GM21723 (cell line): ENCODE results near the gene HOXB1.
"Not testable (repeated sequence)": the region's sequence is repeated elsewhere in the genome, so short reads cannot be mapped to it uniquely, and the experiment has no call there.

ENCODE experiments used
- ATAC-seq: cut with Tn5 transposase; IDR thresholded peaks from one replicate; pipeline ENCODE4 v1.9.1; 2021; ENCODE audit warnings: mild to moderate bottlenecking, moderate library complexity; ENCODE audit not compliant: unreplicated experiment

The HOXB1 gene

DNA sequence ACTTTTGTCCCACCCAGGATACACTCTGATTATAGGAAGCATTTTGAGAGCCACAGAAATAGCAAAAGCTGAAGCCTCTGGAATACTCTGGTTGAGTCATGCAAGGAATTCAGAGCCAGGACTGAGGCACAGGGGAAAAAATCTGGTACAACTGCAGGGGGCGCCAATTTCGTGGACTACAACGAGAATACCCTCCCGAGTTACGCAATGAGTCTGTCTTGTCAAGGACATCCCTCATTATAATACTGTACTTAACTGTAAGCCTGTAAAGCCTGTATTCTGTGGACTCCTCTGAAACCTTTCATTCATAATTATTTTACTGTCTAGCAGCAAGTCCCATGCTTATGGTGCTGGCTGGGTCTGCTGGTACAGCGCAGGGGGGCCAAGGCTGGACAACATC is 7.8 kb downstream of the HOXB1 start:
- no peak for ATAC-seq

DNA sequence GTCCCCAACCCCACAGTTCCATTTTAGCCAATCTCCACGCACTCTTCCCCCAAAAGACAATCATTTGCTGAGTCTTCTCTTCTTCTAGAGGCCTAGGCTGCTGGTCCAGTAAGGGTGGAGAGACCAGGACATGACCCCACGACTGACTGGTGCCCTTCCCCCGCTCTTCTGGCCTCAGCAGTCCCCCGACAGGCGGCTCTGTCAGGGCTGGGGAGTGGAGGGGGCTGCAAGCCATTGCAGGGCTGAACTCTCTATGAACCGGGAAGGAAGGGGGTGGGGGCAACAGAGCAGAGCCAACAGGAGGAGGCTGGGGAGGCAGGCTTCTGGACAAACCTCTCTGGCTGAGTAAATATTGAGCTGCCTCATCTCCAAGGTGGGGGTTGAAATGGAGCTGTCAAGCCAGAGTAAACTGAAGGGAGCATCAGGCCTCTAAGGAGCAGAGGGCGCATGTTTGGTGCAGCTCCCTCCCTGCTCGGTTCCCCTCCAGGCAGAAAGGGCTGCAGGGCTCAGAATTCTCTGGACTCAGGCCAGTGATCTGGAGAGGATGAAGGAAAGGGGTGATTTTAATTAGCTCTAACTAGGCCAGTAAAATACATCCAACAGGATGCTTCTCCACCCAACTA is 8.7 kb downstream of the HOXB1 start:
- no peak for ATAC-seq

DNA sequence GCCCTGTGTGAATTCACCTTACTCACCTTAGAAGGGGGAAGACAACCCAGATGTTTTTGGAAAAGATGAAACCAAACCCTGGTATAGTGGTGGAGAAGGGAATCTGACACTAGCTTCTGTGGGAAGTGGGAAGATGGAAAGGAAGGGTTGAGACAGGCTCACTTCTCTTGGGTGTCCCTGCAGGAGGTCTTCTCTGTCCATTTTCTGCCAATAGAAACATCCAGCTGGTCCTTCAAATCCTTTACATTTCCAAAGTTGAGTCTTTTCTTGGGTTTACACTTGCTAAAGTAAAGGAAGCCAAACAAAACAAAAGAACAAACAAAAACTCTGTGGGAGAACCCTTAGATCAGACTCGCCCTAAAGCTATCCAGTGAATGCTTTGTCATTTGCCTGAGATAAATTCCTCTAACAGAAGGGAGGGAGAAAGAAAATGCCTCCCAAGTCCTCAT is 10.2 kb downstream of the HOXB1 start:
- no peak for ATAC-seq

DNA sequence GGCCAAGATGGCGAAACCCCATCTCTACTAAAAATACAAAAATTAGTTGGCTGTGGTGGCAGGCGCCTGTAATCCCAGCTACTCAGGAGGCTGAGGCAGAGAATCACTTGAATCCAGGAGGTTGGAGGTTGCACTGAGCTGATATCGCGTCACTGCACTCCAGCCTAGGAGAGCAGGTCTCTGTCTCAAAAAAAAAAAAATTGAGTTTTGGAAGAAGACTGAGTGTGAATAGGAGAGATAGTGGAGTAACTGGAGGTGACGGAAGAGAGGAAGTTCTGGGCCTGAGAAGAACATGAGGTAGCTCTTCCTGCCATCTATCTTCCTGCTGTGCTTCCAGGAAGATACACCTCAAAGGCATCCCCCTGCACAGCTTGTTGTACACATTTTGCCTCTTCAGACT is 11.4 kb downstream of the HOXB1 start:
- ATAC-seq: no peak

DNA sequence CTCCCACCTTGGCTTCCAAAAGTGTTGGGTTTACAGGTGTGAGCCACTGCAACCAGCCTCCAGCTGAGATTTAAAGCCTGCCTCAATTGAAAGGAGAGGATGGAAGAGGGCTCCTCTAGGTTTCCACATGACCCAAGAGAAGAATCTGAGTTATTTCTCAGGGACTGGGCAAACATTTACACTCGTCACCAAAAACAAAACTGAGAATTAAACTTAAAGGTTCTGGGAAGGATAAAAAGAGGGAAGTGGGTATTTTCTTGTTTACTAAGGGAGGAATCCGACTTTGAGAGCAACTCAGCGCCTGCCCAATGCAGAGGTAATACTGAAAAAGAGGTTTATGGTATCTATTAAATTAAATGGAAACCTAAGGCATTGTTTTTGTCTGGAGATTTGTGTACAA is 13.3 kb downstream of the HOXB1 start:
- ATAC-seq: no peak

DNA sequence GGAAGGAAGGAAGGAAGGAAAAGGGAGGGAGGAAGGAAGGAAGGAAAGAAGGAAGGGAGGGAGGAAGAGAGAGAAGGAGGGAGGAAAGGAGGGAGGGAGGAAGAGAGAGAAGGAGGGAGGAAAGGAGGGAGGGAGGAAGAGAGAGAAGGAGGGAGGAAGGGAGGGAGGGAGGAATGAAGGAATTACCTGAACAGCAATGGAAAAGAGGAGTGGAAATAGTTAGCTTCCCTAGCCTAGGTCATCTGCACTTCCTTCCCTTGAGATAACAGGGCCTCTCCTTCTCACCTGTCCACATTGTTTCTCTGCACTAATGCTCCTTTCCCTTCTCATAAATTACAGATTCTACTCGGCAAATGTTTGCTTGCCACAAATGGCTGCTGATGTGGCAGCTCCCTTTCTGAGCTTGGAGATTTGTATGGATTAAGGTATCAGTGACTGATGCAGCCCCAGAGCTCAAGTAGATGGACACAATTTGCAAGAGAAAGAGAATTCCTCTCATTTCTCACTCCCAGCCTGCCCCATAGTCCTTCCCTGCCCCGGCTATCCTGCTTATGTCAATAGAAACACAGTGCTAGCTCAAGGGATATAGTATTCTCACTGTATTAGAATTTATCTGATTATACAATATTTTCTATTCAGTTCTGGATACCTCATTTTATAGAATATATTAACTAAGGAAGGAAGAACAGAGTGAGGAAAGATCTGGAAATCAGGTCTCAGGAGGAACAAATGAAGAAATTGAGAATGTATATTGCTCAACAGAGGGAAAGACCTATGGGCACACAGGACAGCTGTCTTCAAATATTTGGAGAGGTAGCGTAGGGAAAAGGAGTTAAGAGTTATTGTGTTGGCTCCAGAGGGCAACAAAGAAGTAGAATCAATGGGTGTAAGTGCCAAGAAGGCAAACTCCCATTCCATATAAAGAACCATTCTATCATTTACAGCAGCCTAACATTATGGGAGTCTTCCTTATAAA is 14.6 kb downstream of the HOXB1 start:
- ATAC-seq: no peak

DNA sequence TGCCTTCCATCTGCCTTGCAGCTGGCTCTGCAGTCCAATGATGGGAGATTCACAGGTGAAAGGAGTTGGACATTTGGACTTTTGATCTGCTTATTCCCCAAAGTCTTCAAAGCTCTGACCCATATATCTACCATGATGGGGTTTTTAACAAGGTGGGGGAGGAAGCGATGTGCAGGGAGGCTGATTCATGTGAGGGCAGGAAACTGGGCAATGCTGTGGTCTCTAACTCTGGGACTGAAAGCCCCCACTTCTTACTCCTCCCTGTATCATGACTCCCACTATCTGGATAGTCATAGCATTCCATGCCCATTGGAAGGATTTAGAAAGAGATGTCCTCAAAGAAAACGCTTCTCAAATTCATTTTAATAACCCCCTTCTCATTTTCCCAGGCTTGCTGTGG is 16.3 kb downstream of the HOXB1 start:
- ATAC-seq: no peak

DNA sequence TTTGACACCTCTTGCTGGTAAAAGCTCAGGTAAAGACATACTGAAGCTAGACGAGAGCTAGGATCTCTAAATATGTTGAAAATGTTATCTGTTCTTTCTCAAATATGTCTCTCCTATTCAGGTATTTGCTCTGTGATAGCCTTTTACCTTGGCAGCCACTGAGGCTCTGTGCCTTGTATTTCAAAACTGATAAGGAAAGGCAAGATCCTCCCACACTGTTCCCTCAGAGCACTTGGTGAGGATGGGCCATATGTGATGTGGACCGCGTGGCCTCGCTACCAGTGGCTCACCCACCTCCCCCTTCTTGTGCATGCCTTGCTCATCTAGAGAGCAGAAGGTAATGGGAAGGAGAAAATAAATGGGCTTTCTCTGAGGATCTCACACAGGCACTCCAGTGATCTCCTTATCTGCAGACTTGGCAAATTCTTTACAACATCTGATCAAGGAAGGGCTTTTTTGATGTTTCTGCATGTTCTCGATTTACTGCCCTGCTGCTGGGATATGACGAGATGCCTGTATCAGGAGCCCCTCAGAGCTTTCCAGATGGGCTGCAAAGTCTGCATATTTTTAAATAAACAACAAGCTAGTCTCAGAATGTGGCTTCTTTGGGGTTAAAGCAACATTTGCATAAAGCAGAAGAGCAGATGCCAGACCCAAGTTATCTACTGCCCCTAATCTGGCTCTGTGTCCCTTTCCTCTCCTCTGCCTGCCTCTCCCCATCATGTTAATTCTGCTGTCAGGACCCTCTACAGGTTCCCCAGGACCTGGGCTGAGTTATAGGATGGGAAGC is 16.9 kb downstream of the HOXB1 start:
- no peak for ATAC-seq

DNA sequence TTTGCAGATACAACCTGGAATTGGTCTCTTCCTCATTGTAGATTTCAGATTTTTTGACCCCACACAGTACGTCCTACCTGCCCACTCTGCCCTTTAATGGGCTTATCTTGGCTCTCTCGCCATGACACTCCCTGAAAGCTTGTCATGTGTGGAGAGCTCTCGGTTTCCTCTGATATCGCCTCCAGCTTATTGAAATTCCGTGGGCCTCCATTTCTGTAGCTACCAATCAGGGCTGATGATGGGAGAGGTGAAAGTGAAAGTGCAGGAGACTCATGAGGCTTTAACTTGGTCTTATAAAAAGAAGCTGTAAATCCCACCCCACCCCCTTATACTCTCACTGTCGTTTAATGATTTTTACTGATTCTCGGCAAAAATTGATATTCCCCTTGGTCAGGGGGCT is 17.7 kb downstream of the HOXB1 start:
- no peak for ATAC-seq

DNA sequence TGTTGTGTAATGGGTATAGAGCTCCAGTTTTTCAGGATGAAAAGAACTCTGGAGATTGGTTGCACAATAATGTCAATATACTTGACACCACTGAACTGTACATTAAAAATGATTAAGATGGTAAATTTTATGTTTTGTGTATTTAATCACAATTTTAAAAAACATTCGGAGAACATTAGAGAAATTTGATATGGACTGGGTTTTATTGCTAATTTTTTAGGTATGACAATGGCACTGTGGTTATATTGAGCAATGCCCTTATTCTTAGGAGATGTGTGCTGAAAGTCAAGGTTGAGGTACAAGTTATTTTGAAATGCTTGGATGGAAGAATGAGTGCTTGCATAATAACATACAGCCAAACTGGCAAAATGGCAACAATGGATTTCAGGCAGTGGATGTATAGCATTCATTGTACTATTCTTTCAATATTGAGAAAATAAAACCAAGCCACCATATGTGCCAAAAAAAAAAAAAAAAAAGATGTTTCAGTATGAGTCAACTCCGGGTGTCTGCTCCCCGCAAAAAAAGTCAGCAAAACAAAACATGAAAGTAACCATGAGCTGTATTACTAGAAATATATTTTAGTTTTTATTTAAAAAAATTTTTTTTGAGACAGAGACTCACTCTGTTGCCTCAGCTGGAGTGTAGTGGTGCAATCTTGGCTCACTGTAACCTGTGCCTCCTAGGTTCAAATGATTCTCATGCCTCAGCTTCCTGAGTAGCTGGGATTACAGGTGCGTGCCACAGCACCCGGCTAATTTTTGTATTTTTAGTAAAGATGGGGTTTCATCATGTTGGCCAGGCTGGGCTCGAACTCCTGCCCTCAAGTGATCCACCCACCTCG is 19.8 kb downstream of the HOXB1 start:
- peak; percentile 59 for ATAC-seq

DNA sequence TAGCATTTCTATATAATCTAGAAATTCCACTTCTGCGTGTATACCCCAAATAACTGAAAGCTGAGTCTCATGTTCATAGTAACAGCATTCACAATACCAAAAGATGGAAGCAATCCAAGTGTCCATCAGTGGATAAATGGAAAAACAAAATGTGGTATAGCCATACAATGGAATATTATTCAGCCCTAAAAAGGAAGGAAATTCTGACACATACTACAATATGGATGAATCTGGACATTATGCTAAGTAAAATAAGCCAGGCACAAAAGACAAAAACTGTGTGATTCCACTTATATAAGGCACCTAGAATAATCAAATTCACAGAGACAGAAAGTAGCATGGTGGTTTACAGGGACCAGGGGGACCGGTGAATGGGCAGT is 20.4 kb downstream of the HOXB1 start:
- no peak for ATAC-seq

DNA sequence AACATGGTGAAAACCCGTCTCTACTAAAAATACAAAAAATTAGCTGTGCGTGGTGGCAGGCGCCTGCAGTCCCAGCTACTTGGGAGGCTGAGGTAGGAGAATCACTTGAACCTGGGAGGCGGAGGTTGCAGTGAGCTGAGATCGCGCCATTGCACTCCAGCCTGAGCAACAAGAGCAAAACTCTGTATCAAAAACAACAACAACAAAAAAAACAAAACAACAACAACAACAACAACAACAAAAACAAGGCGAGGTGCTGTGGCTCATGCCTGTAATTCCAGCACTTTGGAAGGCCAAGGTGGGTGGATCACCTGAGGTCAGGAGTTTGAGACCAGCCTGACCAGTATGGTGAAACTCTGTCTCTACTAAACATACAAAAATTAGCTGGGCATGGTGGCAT is 21.1 kb downstream of the HOXB1 start:
- not testable (repeated sequence) for ATAC-seq

DNA sequence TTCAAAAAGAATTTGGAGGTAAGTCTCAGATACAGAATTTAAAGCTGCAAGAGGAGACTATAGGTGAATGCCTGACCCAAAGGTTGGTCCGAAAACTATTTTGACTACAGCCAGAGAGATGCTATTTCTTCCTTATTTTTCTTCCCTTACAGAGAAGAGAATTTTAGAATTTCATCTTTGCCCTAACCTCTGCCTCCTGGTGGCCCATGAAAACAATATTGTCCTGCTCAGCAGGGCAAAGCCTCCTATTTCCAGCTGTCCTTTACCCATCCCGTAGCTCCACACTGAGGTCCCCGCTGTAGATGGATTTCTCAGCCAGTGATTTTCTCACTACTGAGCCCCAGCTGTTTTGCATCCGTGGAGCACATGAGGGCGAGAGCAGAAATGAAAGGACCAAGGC is 24.6 kb downstream of the HOXB1 start:
- ATAC-seq: no peak

DNA sequence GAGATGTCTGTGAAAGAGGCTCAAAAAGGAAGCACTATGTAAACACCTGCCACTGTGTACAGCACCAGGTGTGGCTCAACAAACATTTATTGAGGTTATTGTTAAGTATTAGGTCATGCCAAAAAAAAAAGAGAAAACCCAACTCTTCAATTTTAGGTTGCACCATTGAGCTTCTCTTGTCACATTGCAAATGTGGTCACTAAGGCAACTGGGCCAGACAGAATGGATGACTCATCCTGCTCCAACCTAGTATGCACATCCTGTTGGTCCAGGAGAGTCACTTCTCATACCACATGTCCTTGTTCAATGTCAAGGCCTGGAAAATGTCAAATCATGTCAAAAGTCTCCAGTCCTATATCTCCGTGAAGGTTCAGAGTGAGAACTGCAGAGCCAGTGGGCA is 25.0 kb downstream of the HOXB1 start:
- ATAC-seq: peak; percentile 75

DNA sequence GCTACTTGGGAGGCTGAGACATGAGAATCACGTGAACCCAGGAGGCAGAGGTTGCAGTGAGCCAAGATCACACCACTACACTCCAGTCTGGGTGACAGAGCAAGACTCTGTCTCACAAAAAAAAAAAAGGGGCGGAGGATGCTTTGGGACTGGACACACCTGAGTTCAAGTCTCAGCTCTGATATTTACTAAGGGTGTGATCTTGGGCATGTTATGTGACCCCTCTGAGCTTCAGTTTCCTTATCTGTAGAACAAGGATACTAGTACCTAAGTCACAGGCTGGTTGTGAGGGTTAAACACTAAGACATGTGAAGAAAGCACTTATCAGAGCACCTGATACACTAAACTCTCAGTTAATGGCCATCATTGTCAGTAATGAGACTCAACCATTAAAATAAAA is 25.9 kb downstream of the HOXB1 start:
- no peak for ATAC-seq

DNA sequence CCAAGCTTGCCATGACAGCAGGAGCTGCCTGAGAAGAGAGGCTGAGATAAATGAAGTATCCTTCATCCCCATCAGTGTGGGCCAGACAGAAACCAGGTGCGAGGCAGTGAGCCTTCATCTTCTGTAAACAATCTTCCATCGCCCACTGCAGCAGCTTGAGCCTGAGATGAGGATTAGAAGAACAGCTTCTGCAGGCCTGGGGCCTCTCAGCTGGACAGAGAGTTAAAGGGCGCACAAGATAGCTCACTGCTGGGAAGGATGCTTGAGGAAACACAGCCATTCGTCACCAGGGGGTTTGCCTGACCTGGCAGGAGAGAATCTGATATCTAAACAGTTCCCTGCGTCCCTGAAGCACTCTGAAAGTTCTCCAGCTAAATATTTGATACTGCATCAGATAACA is 27.1 kb downstream of the HOXB1 start:
- no peak for ATAC-seq

DNA sequence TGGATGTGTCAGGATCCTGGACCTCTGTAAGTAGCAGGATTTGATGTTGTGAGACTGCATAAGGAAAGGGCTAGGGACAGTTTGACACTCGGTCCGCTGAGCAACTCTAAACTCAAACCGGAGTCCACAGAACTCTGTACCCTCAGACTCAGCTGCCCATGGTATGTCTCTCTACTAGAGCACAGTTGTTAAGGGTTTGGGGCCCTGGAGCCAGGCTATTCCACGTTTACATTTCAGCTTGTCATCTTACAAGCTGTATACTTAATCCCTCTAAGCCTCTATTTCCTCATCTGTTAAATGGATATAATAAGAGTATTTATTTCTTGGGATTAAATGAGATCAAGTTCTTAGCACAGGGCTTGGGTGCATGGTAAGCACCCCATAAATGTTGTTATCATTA is 27.9 kb downstream of the HOXB1 start:
- ATAC-seq: no peak

DNA sequence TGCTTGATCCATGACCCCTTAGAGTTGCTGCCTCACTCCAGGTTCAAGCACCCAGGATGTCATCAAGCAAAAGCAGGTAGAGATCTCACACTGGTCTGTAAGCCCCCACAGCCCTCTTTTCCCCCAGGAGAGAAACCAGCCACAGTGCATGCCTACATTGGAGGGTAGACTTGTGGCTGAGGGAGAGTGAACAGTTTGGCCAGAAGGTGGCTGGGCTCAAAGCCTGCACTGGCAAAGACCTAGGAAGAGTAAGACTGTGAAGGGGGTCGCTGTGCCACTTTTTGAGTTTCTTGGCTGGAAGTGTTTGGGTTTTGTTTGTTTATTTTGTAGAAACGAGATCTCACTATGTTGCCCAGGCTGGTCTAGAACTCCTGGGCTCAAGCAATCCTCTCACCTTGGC is 28.5 kb downstream of the HOXB1 start:
- ATAC-seq: no peak

DNA sequence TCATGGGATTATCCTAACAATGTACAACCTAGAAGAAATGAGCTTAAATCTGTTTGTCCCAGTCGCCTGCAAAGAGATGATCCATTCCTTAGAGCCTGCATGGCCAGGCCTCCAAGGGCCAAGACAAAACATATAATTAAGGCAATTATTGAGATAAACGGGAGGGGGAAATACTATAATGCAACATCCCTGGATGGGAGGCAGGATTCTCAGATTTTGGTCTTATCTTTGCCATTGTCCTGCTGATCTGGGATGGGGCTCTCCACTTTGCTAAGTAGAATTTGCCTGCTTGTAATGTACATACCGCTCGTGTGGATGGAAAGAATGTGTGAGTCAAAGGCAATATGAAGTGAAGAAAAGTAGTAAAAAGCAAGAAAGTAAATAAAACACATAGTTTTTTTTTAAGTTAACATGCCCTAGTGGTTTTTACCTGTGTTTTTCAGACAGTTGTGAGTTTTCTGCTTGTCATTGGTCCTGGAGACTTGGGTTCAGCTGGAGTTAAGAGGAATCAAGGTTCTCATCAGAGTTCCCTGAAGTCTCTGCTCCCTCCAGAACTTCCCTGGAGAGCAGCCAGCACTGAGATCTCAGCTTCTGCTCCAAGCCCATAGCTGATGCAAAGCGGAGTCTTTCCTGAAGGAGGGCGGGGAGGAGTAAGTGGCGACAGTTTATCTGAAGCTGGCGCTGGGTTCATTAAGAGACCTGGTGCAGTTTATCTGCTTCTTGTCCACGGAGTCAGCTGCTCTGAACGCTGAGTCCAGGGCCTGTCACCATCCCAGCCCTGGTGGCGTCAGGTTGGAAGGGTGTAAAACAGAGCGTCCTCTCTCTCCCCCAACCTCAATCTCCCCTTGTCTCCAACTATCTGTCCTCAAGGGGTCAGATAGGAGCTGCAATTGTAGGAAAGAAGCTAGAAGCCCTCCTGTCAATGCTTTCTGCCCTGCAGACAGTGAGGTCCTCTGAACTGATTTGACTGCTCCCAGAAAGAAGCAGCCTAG is 30.1 kb downstream of the HOXB1 start:
- ATAC-seq: no peak
